H1 (cell line): ENCODE results near the gene ANKRD27. TPM values are rescaled to one million over a fixed set of nuclear protein-coding genes. Genes with fewer than 3 reads are reported as not detected.

ENCODE experiments used
- CBX5 ChIP-seq: fragments of 300-800, 300-1000 bp; sonication (generic); IDR thresholded peaks from 2 replicates; pipeline ENCODE4 v1.7.1; 2016; ENCODE audit warnings: antibody characterized with exemption, low read length, low read depth
- GTF2F1 ChIP-seq: IDR thresholded peaks from 2 replicates; pipeline ENCODE4 v1.6.1; 2012; ENCODE audit warnings: low read depth, low read length, improper control_type of control experiment, borderline replicate concordance
- polyA plus RNA-seq, 7 experiments: library from polyadenylated mRNA; depleted of rRNA in 3 of 7; stranded (reverse) in 5 of 7; unstranded in 2 of 7; fragments of >200 nt in 5 of 7; fragments of 200-250 nt in 2 of 7; gene quantifications; 1 replicate in 5 of 7; 2 replicates in 1 of 7; 4 replicates in 1 of 7; pipeline versions ENCODE4 v1.2.1 to v1.2.3, GENCODE V29; 2011 to 2013; ENCODE audit warnings: missing spikeins in 2 of 7, mixed read lengths in 2 of 7
- small RNA-seq: library from polyadenylated mRNA; stranded (forward); fragments of <200 nt; extraction: miRNeasy Mini kit (QIAGEN cat#:217004); gene quantifications from one replicate; pipeline ENCODE3, GENCODE V24; 2013; ENCODE audit not compliant: insufficient read depth
- total RNA-seq: library from RNA; stranded (reverse); fragmentation: NEBNext Ultra II Directional; extraction: Animal tissue kit (Norgen Biotek cat#: 25700); gene quantifications from 2 replicates; pipeline ENCODE4 v1.2.1, GENCODE V29; 2021

Gene ANKRD27
- total and polyA plus RNA-seq, 2 of the 8 experiments (the other 6 are each of a cell fraction or from before 2014, with no cell fraction given) = 27.9 to 55.7 TPM

DNA sequence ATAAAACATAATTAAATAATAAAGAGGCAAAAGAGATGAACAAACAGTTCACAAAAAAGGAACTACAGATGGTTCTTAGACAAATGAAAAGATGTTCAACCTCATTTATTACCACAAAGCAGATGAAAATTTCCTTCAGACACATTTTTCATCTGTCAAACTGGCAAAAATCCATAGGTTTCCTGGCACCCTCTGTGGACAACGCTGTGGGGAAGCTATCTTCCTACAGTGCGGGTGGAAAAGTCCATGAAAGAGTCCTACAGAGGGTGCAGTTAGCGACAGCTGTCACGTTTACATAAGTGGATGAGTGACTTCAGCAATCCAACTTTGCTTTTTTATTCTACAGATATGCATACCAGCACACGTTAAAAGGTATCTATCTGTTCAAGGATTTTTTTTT lies 124.3 kb downstream of the ANKRD27 start (continued):
- TF ChIP-seq GTF2F1 (no peak), CBX5 (no peak)

Small RNA genes within 50 kb of the gene (small RNA-seq; reads per million reads assigned to genes)
- gene RN7SL789P = not detected
- 0.51 reads per million for gene SNORA68B

Other genes starting within 250 kb of the ANKRD27 start
- 98.8 and 105 TPM in 2 replicates for gene PDCD5, start 94.0 kb downstream of the ANKRD27 start, total RNA-seq
- 33.0 and 43.2 TPM in 2 replicates for gene PDCD5, start 94.0 kb downstream of the ANKRD27 start, polyA plus RNA-seq (2011; rRNA removed)
- 0.26 and 0.33 TPM in 2 replicates for gene RGS9BP, start 668 bp upstream of the ANKRD27 start, total RNA-seq
- gene RGS9BP, start 668 bp upstream of the ANKRD27 start, polyA plus RNA-seq (2011; rRNA removed) = 0.11 TPM in 2 replicates
- 2.4 and 3.3 TPM in 2 replicates for gene NUDT19, start 16.6 kb upstream of the ANKRD27 start, total RNA-seq
- gene NUDT19, start 16.6 kb upstream of the ANKRD27 start, polyA plus RNA-seq (2011; rRNA removed) = 2.0 TPM in 2 replicates
- 0.73 and 0.88 TPM in 2 replicates for gene TDRD12, start 44.6 kb upstream of the ANKRD27 start, total RNA-seq
- gene TDRD12, start 44.6 kb upstream of the ANKRD27 start, polyA plus RNA-seq (2011; rRNA removed) = 0.36 and 0.39 TPM in 2 replicates
- not detected in 2 replicates for gene SLC7A9, start 194.6 kb upstream of the ANKRD27 start, total RNA-seq
- 0.08 and 0.15 TPM in 2 replicates for gene SLC7A9, start 194.6 kb upstream of the ANKRD27 start, polyA plus RNA-seq (2011; rRNA removed)